GM12878 (cell line): ENCODE results near the gene PDE8B. TPM values are rescaled to one million over a fixed set of nuclear protein-coding genes. Genes with fewer than 3 reads are reported as not detected.

Source experiments
- ATAC-seq: fragments of 200-7000 bp; cut with Tn5 transposase; 3 replicates; pipeline ENCODE4 v1.9.1; 2020; ENCODE audit warnings: mild to moderate bottlenecking, moderate library complexity
- BruUV-seq: library from RNA; stranded (reverse); fragments of 400-500 nt; replicated peaks from 2 replicates; lab custom pipeline; 2021; lab: Mats Ljungman, UMichigan
- CTCF ChIA-PET: fragments of 300-600 bp; sonication (Branson Sonifier 250); formaldehyde crosslinking; extraction: SDS; loops from one replicate; lab custom pipeline; 2021; ENCODE audit warnings: inconsistent platforms; lab: Yijun Ruan, JAX
- POLR2A ChIA-PET: fragments of 350-600 bp; formaldehyde crosslinking; extraction: SDS; loops from one replicate; lab custom pipeline; 2021; ENCODE audit warnings: inconsistent platforms; lab: Charles Lee
- RAD21 ChIA-PET: fragments of 300-600 bp; sonication (Branson Sonifier 250); formaldehyde crosslinking; loops from one replicate; lab custom pipeline; 2023; ENCODE audit warnings: antibody characterized with exemption; ENCODE audit not compliant: unreplicated experiment; lab: Charles Lee
- SMC1A ChIA-PET: fragments of 300-600 bp; sonication (Branson Sonifier 250); formaldehyde crosslinking; loops from one replicate; lab custom pipeline; 2023; ENCODE audit not compliant: unreplicated experiment, uncharacterized antibody; lab: Charles Lee
- DNase-seq: peaks from one replicate; pipeline ENCODE4 v3.0.0-alpha.2; 2011; ENCODE audit warnings: low read depth, low spot score
- FAIRE-seq: peaks from 3 replicates; lab custom pipeline; 2011; peaks lifted over from hg19 to GRCh38; lab: Jason Lieb, UNC
- H2AFZ ChIP-seq: 2 replicates; pipeline ENCODE4 v1.6.0; 2011; ENCODE audit warnings: low read depth, low read length, control low read depth; ENCODE audit not compliant: control insufficient read depth
- H3K27ac ChIP-seq: 2 replicates; pipeline ENCODE4 v1.5.1; 2011; ENCODE audit warnings: control low read depth; ENCODE audit not compliant: control insufficient read depth, insufficient read depth
- H3K27me3 ChIP-seq, 2 experiments: replicated peaks in 1 of 2; 2 replicates each; pipeline versions ENCODE4 v1.6.0 to v1.6.1; 2011; ENCODE audit warnings: low read length in 1 of 2; ENCODE audit not compliant: control insufficient read depth in 2 of 2, insufficient read depth in 2 of 2
- H3K36me3 ChIP-seq, 2 experiments: 2 replicates each; pipeline ENCODE4 v1.5.1; 2011; ENCODE audit warnings: low read length in 1 of 2; ENCODE audit not compliant: control insufficient read depth in 2 of 2, insufficient read depth in 2 of 2
- H3K4me1 ChIP-seq: 2 replicates; pipeline ENCODE4 v1.6.1; 2011; ENCODE audit warnings: mild to moderate bottlenecking, low read length, moderate library complexity, mixed read lengths; ENCODE audit not compliant: control insufficient read depth, insufficient read depth
- H3K4me2 ChIP-seq: 2 replicates; pipeline ENCODE4 v1.6.0; 2011; ENCODE audit warnings: control low read depth; ENCODE audit not compliant: control insufficient read depth, insufficient read depth
- H3K4me3 ChIP-seq: fragments of 200-600 bp; sonication (generic); 2 replicates; pipeline ENCODE4 v1.5.1; 2016
- H3K79me2 ChIP-seq: 2 replicates; pipeline ENCODE4 v1.6.0; 2011; ENCODE audit warnings: low read length; ENCODE audit not compliant: control insufficient read depth, insufficient read depth
- H3K9ac ChIP-seq: 2 replicates; pipeline ENCODE4 v1.8.0; 2011; ENCODE audit warnings: low read length, control low read depth, mixed read lengths; ENCODE audit not compliant: control insufficient read depth, insufficient read depth
- H3K9me3 ChIP-seq: replicated peaks from 3 replicates; pipeline ENCODE4 v1.5.1; 2011; ENCODE audit warnings: mild to moderate bottlenecking, low read length; ENCODE audit not compliant: control insufficient read depth, insufficient read depth
- H4K20me1 ChIP-seq: 2 replicates; pipeline ENCODE4 v1.6.0; 2011; ENCODE audit not compliant: control insufficient read depth, insufficient read depth
- BHLHE40 ChIP-seq, 2 experiments: fragments of 450-650 bp in 1 of 2; IDR thresholded peaks; 2 replicates each; pipeline ENCODE4 v1.6.1; 2011 to 2017; ENCODE audit warnings: low read depth in 2 of 2, borderline replicate concordance in 1 of 2, improper control_type of control experiment in 1 of 2, low read length in 1 of 2, mild to moderate bottlenecking in 1 of 2
- DPF2 ChIP-seq: fragments of 450-650 bp; IDR thresholded peaks from 2 replicates; pipeline ENCODE4 v1.6.1; 2017; ENCODE audit warnings: mild to moderate bottlenecking
- E2F4 ChIP-seq: IDR thresholded peaks from 2 replicates; pipeline ENCODE4 v1.6.1; 2012; ENCODE audit warnings: low read depth, low read length, improper control_type of control experiment
- EP300 ChIP-seq, 2 experiments: fragments of 150-350 bp in 1 of 2; IDR thresholded peaks; 2 replicates each; pipeline ENCODE4 v1.6.1; 2011 to 2012; ENCODE audit warnings: low read depth in 2 of 2, low read length in 2 of 2, borderline replicate concordance in 1 of 2, improper control_type of control experiment in 1 of 2, inconsistent platforms in 1 of 2; ENCODE audit not compliant: control insufficient read depth in 1 of 2
- HDAC2 ChIP-seq: fragments of 200-600 bp; sonication (generic); IDR thresholded peaks from 2 replicates; pipeline ENCODE4 v1.6.1; 2017
- KAT2A ChIP-seq: conservative IDR thresholded peaks from 2 replicates; pipeline ENCODE4 v1.6.1; 2011; ENCODE audit warnings: low read depth, low read length; ENCODE audit not compliant: control insufficient read depth
- MLLT1 ChIP-seq: fragments of 450-650 bp; IDR thresholded peaks from 2 replicates; pipeline ENCODE4 v1.6.1; 2016; ENCODE audit warnings: mild to moderate bottlenecking
- MYC ChIP-seq: IDR thresholded peaks from 2 replicates; pipeline ENCODE4 v1.6.1; 2011; ENCODE audit warnings: mild to moderate bottlenecking, low read length, moderate library complexity, inconsistent platforms; ENCODE audit not compliant: insufficient read depth, insufficient replicate concordance, insufficient read length, severe bottlenecking
- PML ChIP-seq: IDR thresholded peaks from 2 replicates; pipeline ENCODE4 v1.6.1; 2012; ENCODE audit warnings: low read length, inconsistent platforms
- SREBF2 ChIP-seq: IDR thresholded peaks from 2 replicates; pipeline ENCODE4 v1.6.1; 2012; ENCODE audit warnings: mild to moderate bottlenecking, low read length
- USF1 ChIP-seq: IDR thresholded peaks from 2 replicates; pipeline ENCODE4 v1.6.1; 2011; ENCODE audit warnings: borderline replicate concordance, low read depth, mild to moderate bottlenecking, moderate library complexity, mixed read lengths, low read length; ENCODE audit not compliant: insufficient read depth; ENCODE audit errors: extremely low read length
- WRNIP1 ChIP-seq: IDR thresholded peaks from 2 replicates; pipeline ENCODE4 v1.6.1; 2011; ENCODE audit warnings: low read depth, low read length, improper control_type of control experiment, borderline replicate concordance
- ZBTB33 ChIP-seq: fragments of 450-650 bp; IDR thresholded peaks from 2 replicates; pipeline ENCODE4 v1.6.1; 2017; ENCODE audit warnings: mild to moderate bottlenecking
- WGBS: methylation state at CpG from one replicate; pipeline ENCODE4 v1.1.6; 2016; ENCODE audit warnings: low lambda C conversion rate; ENCODE audit not compliant: insufficient replicate concordance, insufficient coverage; ENCODE audit errors: missing lambda C conversion rate; 5-methylcytosine and 5-hydroxymethylcytosine counted together
- in situ Hi-C: fragments of 300-500 bp; cut with MboI; formaldehyde crosslinking; loops from 9 replicates; pipeline ENCODE4 v1.14.3; 2018; ENCODE audit warnings: mixed read lengths
- intact Hi-C: fragments of 100-400 bp; cut with micrococcal nuclease; formaldehyde crosslinking; loops from one replicate; pipeline ENCODE4 v1.14.2; 2022; ENCODE audit not compliant: unreplicated experiment
- polyA plus RNA-seq, 11 experiments: library from polyadenylated mRNA; depleted of rRNA in 4 of 11; unstranded in 6 of 11; stranded (reverse) in 5 of 11; fragments of >200 nt; fragmentation: Nextera tagmentation in 4 of 11; fragmentation: Illumina TruSeq in 1 of 11; extraction: Ambion mirVana in 4 of 11; extraction: Trizol in 1 of 11; gene quantifications; 1 replicate in 1 of 11; 2 replicates in 10 of 11; pipeline versions ENCODE4 v1.2.1 to v1.2.3, GENCODE V29; 2011 to 2016; ENCODE audit warnings: inconsistent platforms in 2 of 11, missing spikeins in 2 of 11, low read depth in 1 of 11
- total RNA-seq, 4 experiments: library from RNA; depleted of rRNA in 3 of 4; stranded (reverse); fragments of >200 nt in 3 of 4; fragmentation: Illumina TruSeq in 1 of 4; extraction: Trizol in 1 of 4; gene quantifications; 2 replicates each; pipeline versions ENCODE4 v1.2.1 to v1.2.3, GENCODE V29; 2013 to 2021

PDE8B gene
- total and polyA plus RNA-seq, 10 of the 15 experiments (the other 5 are each of a cell fraction or from before 2014, with no cell fraction given): 0.03 to 0.44 (median 0.20) TPM; not detected in 3

GRCh38 chr5:77171141-77171910 lies 39.2 kb upstream of the PDE8B start:
- Histone ChIP-seq H3K36me3 (no peaks in the 10 kb centered on the region), H3K4me3 (no peak overlapping the region), H3K27ac (no peak overlapping the region), H4K20me1 (no peaks in the 10 kb centered on the region), H3K27me3 (no peaks in the 10 kb centered on the region; a peak in 1 of 4 replicates), H3K79me2 (no peaks in the 10 kb centered on the region), H3K4me1 (no peaks in the 10 kb centered on the region), H2AFZ (no peak overlapping the region), H3K9me3 (no peaks in the 10 kb centered on the region), H3K9ac (no peak overlapping the region), H3K4me2 (no peak overlapping the region)
- RAD21 ChIA-PET: interaction anchor here (0.6 kb wide), 1 partner anchor 327 kb away, joined by 3 read pairs; no protein-coding TSS in a partner anchor
- POLR2A ChIA-PET: no interaction called here
- CTCF ChIA-PET: interaction anchor here (0.7 kb wide), 1 partner anchor 69 kb away, joined by 3 read pairs; no protein-coding TSS in a partner anchor
- SMC1A ChIA-PET: interaction anchor here (1.1 to 1.2 kb wide), 2 partner anchors 18 to 26 kb away, joined by 3 read pairs; no protein-coding TSS in a partner anchor
- intact Hi-C loops (no loop called here), in situ Hi-C loops (no loop called here)
- no peak for DNase-seq
- no peak for ATAC-seq
- 57% methylated on average over 7 of the region's 7 CpGs for WGBS
- TF ChIP-seq SREBF2 (no peak), MLLT1 (no peak), USF1 (no peak), KAT2A (no peak), MYC (no peak), ZBTB33 (no peak), WRNIP1 (no peak), BHLHE40 (IDR thresholded peaks at IDR 0.05; ENCODE audit: borderline replicate concordance in 1 of 2, low read depth in 2 of 2, low read length in 1 of 2) (no peak), E2F4 (no peak), HDAC2 (no peak), PML (no peak), EP300 (IDR thresholded peaks at IDR 0.05; ENCODE audit: borderline replicate concordance in 1 of 2, control insufficient read depth in 1 of 2, low read depth in 2 of 2, low read length in 2 of 2) (no peak), DPF2 (no peak)
- no peak for FAIRE-seq
- BruUV-seq: no TSS peak
